Ishikawa (cell line): Measurements from ENCODE around the gene THAP4.
A peak's percentile ranks its signal among the peaks of the same experiment; 100 is the strongest.

Experiments used
- CEBPB ChIP-seq: IDR thresholded peaks from 2 replicates; pipeline ENCODE4 v1.6.1; 2012
- CREB1 ChIP-seq: IDR thresholded peaks from 2 replicates; pipeline ENCODE4 v1.6.1; 2012; ENCODE audit warnings: low read depth
- EGR1 ChIP-seq: IDR thresholded peaks from 2 replicates; pipeline ENCODE4 v1.6.1; 2012
- EP300 ChIP-seq: IDR thresholded peaks from 2 replicates; pipeline ENCODE4 v1.6.1; 2012; ENCODE audit warnings: borderline replicate concordance
- FOXM1 ChIP-seq: IDR thresholded peaks from 2 replicates; pipeline ENCODE4 v1.6.1; 2012; ENCODE audit warnings: low read depth, borderline replicate concordance
- MAX ChIP-seq: IDR thresholded peaks from 2 replicates; pipeline ENCODE4 v1.6.1; 2012
- NFIC ChIP-seq: IDR thresholded peaks from 2 replicates; pipeline ENCODE4 v1.6.1; 2012
- RAD21 ChIP-seq: IDR thresholded peaks from 2 replicates; pipeline ENCODE4 v1.6.1; 2012; ENCODE audit warnings: low read depth
- REST ChIP-seq: IDR thresholded peaks from 2 replicates; pipeline ENCODE4 v1.6.1; 2012; ENCODE audit warnings: low read depth, mild to moderate bottlenecking
- TAF1 ChIP-seq: IDR thresholded peaks from 2 replicates; pipeline ENCODE4 v1.6.1; 2012; ENCODE audit warnings: low read depth, mild to moderate bottlenecking
- TCF12 ChIP-seq: IDR thresholded peaks from 2 replicates; pipeline ENCODE4 v1.6.1; 2012; ENCODE audit warnings: low read depth
- TEAD4 ChIP-seq: IDR thresholded peaks from 2 replicates; pipeline ENCODE4 v1.6.1; 2012
- YY1 ChIP-seq: IDR thresholded peaks from 2 replicates; pipeline ENCODE4 v1.6.1; 2012; ENCODE audit warnings: low read depth
- ZBTB7A ChIP-seq: IDR thresholded peaks from 2 replicates; pipeline ENCODE4 v1.6.1; 2012; ENCODE audit warnings: low read depth
- TF ChIP-seq, protein P1 (sequence below): IDR thresholded peaks from 2 replicates; pipeline ENCODE4 v1.6.1; 2012

The THAP4 gene

DNA sequence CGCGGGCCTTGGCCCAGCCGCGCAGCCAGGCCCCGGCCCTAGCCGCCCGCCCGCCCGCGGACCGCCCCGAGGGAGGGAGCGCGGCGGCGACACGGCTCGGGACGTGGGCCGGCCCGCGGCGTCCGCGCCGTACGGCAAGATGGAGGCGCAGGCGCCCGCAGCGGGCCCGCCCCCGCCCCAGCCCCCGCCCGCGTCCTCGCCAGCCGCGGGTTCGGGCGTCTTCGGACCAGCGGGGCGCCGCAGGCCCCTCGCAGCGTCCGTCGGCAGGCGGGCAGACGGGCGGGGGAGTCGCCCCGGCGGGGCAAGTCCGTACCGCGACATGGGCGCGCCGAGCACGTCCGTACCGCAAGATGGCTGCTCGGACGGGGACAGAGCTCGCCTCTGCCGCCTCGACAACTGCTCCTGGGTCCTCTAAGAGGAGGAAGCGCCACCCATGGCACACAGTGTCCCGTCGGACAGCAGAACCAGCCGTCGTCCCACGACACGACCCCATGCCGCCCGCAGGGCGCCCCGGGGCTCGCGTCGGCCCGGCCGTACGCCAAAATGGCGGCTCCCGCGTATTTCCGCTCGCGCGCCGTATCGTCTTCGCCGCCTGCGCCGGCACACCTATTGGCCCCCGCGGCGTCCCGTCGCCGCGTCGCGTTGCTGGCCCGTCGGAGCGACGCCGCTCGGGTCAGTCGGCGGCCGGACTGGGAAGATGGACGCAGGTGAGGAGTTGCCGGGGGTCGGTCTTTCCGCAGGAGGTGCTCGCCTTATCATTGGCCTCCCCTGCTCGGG, at the start of gene THAP4, which contains the start of gene ATG4B:
TSS of gene THAP4 (minus strand) at position 141 of the 777 bp plus-strand sequence. CDS start 141 bp downstream, outside the sequence.
TSS of gene ATG4B (plus strand) at position 676 of the 777 bp plus-strand sequence. CDS start at position 698, 22 bp downstream.
- TF ChIP-seq ZBTB7A, result no peak
- TF ChIP-seq EGR1, result peak; percentile 93
- 0 out of 2 replicates have a peak, but pooled peaks have one; percentile 31 for TF ChIP-seq MAX
- TF ChIP-seq YY1, result peak; percentile 98
- no peak for TF ChIP-seq CEBPB
- TF ChIP-seq TAF1, result peak; percentile 61; the same call in 1 of the 2 replicates
- TF ChIP-seq CREB1, result peak; percentile 90
- no peak for TF ChIP-seq RAD21
- no peak for TF ChIP-seq TEAD4

- TF ChIP-seq CREB1 (no peak), FOXM1 (no peak), YY1 (no peak), REST (no peak), EP300 (no peak), CEBPB (no peak), TEAD4 (no peak), MAX (no peak), RAD21 (no peak), TAF1 (no peak), ZBTB7A (no peak), TCF12 (no peak), NFIC (no peak), EGR1 (no peak)
- TF ChIP-seq, protein P1, sequence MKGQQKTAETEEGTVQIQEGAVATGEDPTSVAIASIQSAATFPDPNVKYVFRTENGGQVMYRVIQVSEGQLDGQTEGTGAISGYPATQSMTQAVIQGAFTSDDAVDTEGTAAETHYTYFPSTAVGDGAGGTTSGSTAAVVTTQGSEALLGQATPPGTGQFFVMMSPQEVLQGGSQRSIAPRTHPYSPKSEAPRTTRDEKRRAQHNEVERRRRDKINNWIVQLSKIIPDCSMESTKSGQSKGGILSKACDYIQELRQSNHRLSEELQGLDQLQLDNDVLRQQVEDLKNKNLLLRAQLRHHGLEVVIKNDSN, result no peak
Observed at GRCh38 chr2:241686324-241686649, 49.3 kb upstream of the THAP4 start.

DNA sequence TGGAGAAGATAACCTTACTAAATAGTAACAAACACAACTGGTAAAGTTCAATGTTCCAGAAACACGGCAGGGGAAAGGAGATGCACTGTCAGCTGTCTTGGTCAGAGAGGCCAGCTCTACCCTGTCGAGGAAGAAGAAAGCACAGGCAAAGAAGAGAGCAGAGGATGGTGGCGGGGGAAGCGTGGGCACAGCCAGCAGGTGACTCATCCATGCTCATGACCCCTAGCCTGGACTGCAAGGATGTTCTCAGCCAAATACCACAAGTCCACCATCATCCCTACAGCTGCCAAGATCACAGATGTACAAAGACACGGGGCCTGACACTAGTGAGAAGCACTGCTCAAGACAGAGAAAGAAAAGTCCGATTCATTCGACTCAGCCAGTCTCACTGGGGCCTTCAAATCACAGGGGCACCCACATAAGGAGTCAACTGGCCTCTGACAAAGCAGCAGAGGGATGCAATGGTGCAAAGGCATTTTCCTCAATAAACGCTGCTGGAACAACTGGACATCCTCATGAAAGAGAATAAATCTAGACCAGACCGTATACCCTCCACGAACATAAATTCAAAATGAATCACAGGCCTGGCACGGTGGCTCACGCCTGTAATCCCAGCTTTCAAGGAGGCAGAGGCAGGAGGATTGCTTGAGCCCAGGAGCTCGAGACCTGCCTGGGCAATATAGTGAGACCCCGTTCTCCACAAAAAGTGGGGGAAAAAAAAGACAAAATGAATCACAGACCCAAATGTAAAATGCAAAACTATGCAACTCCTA, 44.1 kb upstream of the THAP4 start:
- TF ChIP-seq CREB1 (no peak), TEAD4 (no peak), EP300 (no peak), CEBPB (no peak), REST (no peak), NFIC (no peak), MAX (no peak), RAD21 (no peak), YY1 (no peak), EGR1 (no peak), TCF12 (no peak), TAF1 (no peak), FOXM1 (no peak), ZBTB7A (no peak)
- TF ChIP-seq, protein P1, result no peak

- TF ChIP-seq CEBPB (no peak), EGR1 (no peak), TCF12 (no peak), CREB1 (no peak), MAX (no peak), ZBTB7A (no peak)
- TF ChIP-seq, protein P1, result no peak
Observed at GRCh38 chr2:241680044-241680443, 43.1 kb upstream of the THAP4 start.
